Measurements from ENCODE around the gene CNNM3. TPM values are rescaled to one million over a fixed set of nuclear protein-coding genes. Genes with fewer than 3 reads are reported as not detected.

The CNNM3 gene
- total RNA-seq: 3.9 and 5.8 TPM in 2 replicates

GRCh38 chr2:96816127-96816835 lies at the start of gene CNNM3:
Gene CNNM3 (plus strand): TSS chr2:96816268. CDS start chr2:96816278, 10 bp downstream.

DNA sequence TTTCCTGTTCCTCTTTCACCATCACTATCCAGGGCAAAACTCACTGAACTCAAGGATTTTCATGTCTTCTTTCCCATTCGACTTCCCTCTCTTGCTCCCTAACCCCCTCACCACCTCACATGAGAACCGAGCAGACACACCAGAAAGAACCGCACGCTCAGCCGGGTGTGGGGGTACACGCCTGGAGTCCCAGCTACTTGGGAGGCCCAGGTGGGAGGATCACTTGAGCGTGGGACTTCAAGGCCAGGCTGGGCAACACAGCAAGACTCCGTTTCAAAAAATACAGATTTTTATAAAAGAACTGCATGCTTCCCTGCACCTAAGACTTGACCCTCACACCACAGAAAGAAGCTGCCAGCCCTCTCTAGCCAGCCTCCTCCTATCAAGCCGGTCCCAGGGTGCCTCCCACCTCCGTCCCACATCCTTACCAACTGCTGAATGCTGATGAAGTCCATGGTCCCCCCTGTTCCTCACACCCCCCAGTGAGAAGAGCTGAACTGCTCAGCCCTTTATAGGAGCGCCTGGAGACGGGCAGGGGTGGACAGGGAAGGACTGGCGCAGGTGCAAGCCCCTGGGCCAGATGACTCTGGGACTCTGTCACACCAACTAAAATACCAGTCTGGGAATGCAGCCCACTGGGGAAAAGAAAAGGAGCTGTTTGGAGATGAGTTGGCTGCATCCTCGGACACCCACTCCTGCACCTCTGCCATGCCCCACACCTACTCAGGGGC lies 27.6 kb downstream of the CNNM3 start, which contains the start of gene ANKRD23:
Gene ANKRD23, minus strand, starts transcription at position 484 of the 731 bp plus-strand sequence. Its CDS starts 29 bp downstream, at position 455.

GRCh38 chr2:96857667-96858372 lies 41.8 kb downstream of the CNNM3 start, which contains the start of gene ANKRD39:
Gene ANKRD39 (minus strand): TSS chr2:96858016. CDS start chr2:96857987, 29 bp downstream.

GRCh38 chr2:96869822-96870625 lies 54.0 kb downstream of the CNNM3 start, which contains the start of gene SEMA4C:
Gene SEMA4C (minus strand): TSS chr2:96870080. CDS start chr2:96867886, 2,194 bp downstream.

Other genes starting within 250 kb of the CNNM3 start
- gene KANSL3, start 178.0 kb upstream of the CNNM3 start, total RNA-seq: 31.4 and 33.2 TPM in 2 replicates
- under 0.01 and 0.18 TPM in 2 replicates for gene FER1L5, start 173.5 kb upstream of the CNNM3 start, total RNA-seq
- 32.3 and 34.2 TPM in 2 replicates for gene LMAN2L, start 76.2 kb upstream of the CNNM3 start, total RNA-seq
- 3.5 and 4.4 TPM in 2 replicates for gene CNNM4, start 55.4 kb upstream of the CNNM3 start, total RNA-seq
- not detected in 2 replicates for gene ANKRD23, start 27.8 kb downstream of the CNNM3 start, total RNA-seq
- gene ANKRD39, start 41.7 kb downstream of the CNNM3 start, total RNA-seq: 22.5 and 29.4 TPM in 2 replicates
- 20.9 and 24.2 TPM in 2 replicates for gene SEMA4C, start 53.8 kb downstream of the CNNM3 start, total RNA-seq
- gene FAM178B, start 170.3 kb downstream of the CNNM3 start, total RNA-seq: not detected in 2 replicates

All from myometrial cell (primary cell).